ENCODE data around the gene TNNI2.
"Not testable (repeated sequence)": the region's sequence is repeated elsewhere in the genome, so short reads cannot be mapped to it uniquely, and the experiment has no call there.

DNA sequence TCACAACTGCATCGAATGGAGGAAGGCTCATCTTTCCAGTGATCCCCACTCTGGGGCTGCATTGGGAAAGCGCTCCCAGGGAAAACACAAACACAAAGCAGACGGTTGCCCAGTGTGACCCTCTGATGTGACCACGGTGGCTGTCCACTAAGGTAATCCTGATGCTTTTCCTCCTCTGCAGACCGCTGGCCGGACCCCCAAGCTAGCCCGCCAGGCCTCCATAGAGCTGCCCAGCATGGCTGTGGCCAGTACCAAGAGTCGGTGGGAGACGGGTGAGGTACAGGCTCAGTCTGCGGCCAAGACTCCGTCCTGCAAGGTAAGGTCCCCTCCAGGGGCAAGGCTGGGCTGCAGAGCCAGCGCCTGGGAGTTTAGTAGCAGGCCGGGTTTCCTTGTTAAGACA lies 47.8 kb downstream of the TNNI2 start:
- TF ChIP-seq, protein P1, sequence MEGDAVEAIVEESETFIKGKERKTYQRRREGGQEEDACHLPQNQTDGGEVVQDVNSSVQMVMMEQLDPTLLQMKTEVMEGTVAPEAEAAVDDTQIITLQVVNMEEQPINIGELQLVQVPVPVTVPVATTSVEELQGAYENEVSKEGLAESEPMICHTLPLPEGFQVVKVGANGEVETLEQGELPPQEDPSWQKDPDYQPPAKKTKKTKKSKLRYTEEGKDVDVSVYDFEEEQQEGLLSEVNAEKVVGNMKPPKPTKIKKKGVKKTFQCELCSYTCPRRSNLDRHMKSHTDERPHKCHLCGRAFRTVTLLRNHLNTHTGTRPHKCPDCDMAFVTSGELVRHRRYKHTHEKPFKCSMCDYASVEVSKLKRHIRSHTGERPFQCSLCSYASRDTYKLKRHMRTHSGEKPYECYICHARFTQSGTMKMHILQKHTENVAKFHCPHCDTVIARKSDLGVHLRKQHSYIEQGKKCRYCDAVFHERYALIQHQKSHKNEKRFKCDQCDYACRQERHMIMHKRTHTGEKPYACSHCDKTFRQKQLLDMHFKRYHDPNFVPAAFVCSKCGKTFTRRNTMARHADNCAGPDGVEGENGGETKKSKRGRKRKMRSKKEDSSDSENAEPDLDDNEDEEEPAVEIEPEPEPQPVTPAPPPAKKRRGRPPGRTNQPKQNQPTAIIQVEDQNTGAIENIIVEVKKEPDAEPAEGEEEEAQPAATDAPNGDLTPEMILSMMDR (IDR thresholded peaks at IDR 0.05; ENCODE audit: extremely low read depth in 1 of 2, insufficient read depth in 1 of 2, low read depth in 1 of 2, low read length in 2 of 2) = not testable (repeated sequence)
- TF ChIP-seq FOS (IDR thresholded peaks at IDR 0.05; ENCODE audit: borderline replicate concordance, insufficient read depth, low read length); JUN (IDR thresholded peaks at IDR 0.05; ENCODE audit: borderline replicate concordance, insufficient read depth, insufficient read length, low read depth); EZH2 (IDR thresholded peaks at IDR 0.05; ENCODE audit: borderline replicate concordance, low read depth, low read length, severe bottlenecking); POLR2AphosphoS5 (IDR thresholded peaks at IDR 0.05; ENCODE audit: insufficient read depth, low read depth, low read length); POLR2A (IDR thresholded peaks at IDR 0.05; ENCODE audit: low read depth, low read length): not testable (repeated sequence)
